Activated CD8-positive, alpha-beta memory T cell treated with anti-CD3 and anti-CD28 coated beads for 24 hours (primary cell): Measurements from ENCODE around the gene DYSF.

Source experiments
- DNase-seq: peaks from one replicate; pipeline ENCODE4 v3.0.0-alpha.2; 2020

Gene DYSF

DNA sequence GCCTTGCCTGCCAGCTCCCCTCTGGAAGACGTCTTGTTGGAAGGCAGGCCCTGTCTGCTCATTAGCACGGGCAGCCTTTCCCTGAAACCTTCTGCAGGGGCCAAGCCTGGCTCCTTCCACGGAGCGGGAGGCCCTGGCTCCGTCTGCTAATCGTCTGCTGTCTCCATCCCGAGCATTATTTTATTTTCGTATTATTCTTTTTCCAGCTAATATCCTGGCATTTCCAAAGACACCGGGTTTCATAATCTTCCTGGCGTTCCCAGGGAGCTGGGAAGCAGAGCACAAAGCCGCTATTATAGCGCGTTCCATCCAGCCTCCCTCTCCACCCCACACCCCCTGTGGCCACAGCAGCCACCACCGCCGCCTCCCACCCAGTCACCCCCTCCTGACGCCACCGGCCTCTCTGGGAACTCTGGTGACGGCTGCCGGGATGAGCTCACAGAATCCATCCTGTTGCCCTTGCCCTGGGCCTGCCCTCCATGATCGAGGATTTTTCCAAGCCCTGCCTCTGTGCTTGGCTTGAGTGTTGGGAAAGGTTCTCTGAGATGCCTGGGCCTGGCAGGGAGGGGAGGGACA, 125.5 kb downstream of the DYSF start:
- DNase-seq = no peak

DNA sequence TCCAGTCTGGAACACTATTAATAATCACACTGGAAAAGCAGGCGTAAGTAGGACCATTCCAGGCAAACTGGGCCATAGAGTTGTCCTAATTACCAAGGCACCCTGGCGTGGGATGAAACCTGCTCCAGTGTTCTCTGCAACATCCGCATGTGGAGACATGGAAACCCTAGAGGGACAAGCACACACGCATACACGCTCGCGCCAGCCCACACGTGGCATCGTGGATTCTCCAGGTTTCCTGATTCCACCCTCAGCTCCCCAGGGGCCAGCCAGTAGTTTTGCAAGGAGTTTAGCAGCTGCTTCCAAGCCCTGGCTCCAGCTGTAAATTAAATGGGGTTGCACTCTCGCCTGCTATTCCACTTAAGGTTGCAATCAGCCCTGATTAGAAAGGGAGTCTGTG, 127.7 kb downstream of the DYSF start:
- no peak for DNase-seq

DNA sequence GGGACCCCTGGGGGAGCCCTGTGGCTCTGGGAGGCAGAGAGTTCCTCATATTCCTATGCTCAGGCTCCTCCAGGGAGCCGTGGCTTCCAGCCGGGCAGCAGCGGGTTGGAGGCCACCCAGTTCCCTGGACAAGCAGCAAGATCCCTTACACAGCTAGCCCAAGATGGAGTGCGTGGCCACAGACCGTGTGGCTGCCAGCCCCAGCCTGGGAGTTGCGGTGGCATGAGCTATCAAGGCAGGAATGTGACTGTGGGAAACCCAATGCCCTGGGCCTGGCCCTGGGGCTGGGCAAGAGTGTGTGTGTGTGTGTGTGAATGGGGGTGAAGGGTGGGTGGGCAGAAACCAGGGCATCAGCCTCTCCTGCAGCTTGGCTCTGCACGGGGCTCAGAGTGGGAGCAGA, 130.5 kb downstream of the DYSF start:
- no peak for DNase-seq

DNA sequence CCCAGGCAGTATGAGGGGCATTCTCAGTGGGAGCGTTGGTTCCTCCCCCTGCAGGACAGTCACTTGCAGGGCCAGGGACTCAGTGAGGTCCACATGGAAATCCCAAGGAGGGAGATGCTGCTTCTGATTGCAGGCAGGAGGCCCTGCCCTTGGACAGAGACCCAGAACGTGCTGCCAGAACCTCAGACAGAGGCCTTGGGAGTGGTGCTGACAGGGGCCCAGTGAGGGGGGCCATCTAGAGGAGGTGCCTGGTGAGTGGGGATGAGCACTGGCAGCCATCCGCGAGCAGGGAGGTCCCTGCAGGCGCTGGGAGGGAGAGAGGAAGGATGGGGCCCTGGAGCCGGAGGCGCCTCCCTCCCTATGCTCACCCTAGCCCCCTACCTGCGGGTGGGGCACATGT, 133.1 kb downstream of the DYSF start:
- no peak for DNase-seq

- no peak for DNase-seq
These were observed 134.2 kb downstream of the DYSF start for GRCh38 chr2:71587509-71588073.

DNA sequence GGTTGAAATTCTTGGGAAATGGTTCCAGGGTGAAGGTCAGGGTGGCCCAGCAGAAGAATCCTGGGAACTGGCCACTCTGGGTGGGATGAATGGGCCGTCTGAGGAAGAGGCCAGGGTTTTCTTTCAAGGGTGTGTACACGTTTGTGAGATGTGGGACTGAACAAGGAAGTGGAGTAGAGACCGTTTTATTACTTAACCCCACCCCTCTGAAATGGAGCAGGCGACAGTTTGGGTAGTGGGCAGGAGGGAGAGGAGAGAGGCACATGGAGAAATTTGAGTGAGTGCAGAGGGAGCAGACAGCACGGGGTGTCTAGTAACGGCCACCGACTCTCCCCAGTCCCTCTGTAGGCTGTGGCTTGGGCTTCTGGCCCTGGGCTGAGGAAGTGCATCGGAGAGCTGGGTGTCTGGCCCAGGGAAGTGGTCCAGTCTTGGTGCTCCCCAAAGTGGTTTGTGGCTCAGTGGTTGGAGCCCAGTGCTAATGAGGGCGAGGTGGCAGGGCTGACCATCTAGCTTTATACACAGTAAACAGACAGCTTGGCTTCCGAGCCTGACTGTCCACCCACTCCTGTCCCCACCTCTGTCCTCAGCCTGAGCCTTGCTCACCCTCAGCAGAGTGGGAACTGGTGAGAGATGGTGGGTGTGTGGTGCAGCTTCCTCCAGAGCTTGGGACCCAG, 135.3 kb downstream of the DYSF start:
- no peak for DNase-seq

- DNase-seq = no peak
These were observed 136.4 kb downstream of the DYSF start for GRCh38 chr2:71589763-71590162.

- no peak for DNase-seq
These were observed 137.7 kb downstream of the DYSF start for GRCh38 chr2:71591044-71591443.

GRCh38 chr2:71592181-71592711, 138.9 kb downstream of the DYSF start:
- no peak for DNase-seq

- no peak for DNase-seq
These were observed 142.2 kb downstream of the DYSF start for GRCh38 chr2:71595569-71595968.

- DNase-seq = no peak
These were observed 142.7 kb downstream of the DYSF start for GRCh38 chr2:71596011-71596410.

DNA sequence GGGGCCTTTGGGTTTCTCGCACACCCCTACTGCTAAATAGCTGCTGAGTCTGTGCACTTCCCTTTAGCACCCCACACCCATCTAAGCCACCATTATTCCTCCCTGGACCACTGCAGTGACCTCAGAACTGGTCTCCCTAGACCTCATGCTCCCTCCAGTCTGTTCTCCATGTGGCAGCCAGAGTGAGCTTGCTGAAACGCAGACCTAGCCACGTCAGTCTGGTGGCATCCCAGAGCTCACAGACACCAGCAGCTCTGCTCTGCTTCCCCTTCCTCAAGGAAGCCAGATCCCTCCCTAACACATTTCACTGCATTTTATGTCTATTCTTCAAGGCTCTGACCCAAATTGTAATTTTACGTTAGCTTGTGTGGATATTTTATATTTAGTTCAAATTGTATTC, 144.4 kb downstream of the DYSF start:
- DNase-seq = no peak

DNA sequence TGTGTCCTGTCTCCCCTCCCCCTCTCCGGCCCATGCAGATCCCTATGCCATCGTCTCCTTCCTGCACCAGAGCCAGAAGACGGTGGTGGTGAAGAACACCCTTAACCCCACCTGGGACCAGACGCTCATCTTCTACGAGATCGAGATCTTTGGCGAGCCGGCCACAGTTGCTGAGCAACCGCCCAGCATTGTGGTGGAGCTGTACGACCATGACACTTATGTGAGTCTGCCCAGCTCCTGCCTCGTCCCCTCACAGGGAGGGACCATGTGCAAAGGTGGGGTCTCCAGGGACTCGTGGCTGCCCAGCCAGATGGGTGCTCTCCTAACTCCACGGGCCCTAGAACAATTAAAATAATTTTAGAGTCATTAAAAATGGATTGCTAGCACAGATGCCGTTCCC, 145.2 kb downstream of the DYSF start:
- no peak for DNase-seq

- DNase-seq = no peak
These were observed 145.7 kb downstream of the DYSF start for GRCh38 chr2:71599038-71599437.

DNA sequence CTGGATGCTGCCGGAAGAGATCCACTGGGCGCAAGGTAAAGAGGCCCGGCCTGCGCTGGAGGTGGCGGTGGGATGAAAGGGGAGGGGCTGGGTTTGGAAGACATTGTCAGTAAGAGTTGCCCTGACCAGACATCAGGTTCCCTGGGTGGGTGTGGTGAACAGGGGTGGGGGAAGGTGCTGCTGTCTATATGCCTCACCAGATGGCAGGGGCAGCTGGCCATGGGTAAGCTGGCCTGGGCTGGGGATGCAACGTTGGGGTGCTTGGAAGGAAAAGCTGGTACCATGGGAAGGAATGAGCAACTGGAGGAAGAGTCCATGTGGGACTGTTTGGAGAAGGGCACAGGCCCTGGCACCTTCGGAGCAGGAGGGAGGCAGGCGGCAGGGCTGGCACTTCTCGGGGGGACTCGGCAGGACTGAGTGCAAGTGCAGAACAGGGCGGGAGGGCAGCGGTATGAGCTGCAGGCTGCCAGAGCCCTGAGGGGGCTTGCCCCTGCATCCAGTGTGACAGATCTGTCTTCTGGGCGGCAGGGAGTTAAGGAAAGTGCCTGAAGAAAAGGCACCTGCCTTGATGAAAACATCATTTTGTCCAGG, 146.4 kb downstream of the DYSF start:
- DNase-seq = no peak

- no peak for DNase-seq
These were observed 147.2 kb downstream of the DYSF start for GRCh38 chr2:71600555-71600954.

DNA sequence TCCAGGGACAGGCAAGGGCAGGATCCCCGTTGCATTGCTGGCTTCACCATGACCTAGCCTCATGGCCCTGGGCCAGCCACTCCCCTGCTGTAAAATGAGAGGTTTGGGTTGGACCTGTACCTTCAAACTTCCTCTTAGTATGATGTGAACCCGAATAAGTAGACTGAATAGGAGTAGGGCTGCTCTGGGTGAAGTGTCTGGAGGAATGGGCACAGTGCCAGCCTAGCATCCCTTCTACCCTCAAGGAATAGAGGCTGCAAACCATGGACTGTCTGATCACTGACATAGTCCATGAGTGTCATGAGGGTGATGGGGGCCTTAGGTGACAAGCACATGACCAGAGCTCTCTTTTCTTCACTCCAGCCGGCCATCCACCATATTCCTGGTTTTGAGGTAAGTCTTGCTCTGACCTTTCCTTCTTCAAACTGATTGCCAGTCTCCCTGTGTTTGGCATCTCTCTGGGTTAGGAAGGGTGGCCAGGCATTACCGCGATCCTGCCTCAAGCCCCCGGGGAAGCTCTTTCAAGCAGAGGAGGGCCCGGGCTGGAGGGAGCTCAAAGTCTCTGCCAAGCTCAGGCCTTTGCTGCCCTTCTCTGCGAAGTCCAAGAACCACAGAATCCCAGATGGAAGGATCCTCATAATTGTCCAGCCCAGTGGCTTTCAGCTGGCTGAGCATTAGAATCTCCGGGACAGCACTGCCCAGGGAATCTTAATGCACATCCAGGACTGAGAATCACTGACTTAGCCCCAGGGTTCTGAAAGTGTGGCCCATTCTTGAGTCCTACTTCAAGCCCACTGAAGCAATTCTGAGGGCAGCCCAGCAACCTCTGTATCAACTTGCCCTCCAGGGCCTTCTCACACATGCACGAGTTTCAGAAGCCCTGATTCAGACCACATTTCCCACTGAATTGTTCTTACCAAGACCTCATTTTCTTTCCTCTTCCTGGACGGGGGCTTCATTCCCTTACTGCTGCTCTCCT, 148.1 kb downstream of the DYSF start:
- no peak for DNase-seq

GRCh38 chr2:71602115-71602495, 148.7 kb downstream of the DYSF start:
- no peak for DNase-seq

- no peak for DNase-seq
These were observed 149.2 kb downstream of the DYSF start for GRCh38 chr2:71602581-71602980.

DNA sequence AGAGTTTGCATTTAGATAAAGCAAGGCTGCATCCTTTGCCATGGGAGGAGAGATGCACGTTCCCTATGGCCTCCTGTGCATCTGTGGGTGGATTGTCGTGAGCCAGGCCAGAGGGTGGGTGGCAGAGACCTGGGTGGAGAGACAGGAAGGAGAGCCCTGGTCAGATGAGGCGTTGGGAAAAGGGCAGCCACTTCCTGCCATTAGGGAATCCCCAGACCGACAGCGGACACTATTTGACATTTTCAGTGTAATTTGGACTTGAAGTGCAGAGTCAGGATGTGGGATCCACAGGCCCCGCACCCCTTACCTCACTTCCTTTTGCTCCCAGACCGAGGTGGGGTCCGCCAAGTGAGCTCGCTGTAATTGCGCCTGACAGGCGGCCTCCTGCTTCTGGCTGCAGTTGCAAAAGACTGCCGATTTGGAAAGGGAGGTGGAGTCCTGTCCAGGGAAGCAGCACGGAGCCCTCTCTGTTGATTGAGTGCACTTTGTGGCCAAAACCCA, 150.0 kb downstream of the DYSF start:
- DNase-seq = no peak

- DNase-seq = no peak
These were observed 150.7 kb downstream of the DYSF start for GRCh38 chr2:71603851-71604725.

DNA sequence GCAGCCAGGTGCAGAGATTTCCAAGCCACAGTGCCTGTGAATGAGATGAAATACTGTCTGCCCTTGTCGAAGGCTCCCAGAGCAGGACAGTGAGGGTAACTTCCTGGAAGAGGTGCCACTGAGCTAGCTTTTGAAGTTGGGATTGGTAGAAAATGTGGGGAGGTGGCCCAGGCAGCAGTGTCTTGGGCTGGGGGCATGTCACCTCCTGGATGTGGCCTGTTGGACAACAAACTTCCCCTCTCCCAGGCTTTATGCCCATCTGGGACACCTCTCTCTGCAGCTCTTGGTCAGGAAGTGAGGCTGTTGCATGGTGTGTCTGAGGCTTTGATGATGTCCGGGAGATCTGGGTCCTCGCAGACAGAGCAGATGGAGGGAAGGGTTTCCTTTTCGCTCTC, 151.4 kb downstream of the DYSF start:
- no peak for DNase-seq
